ENCODE results near the gene PLP2.

Gene PLP2

GRCh38 chrX:49186125-49187027, 14.7 kb downstream of the PLP2 start, which contains the start of gene PRICKLE3:
Gene PRICKLE3, minus strand, starts transcription at chrX:49186373. Its CDS starts 76 bp downstream, at chrX:49186297.
- peak in 1 of 3 donors; percentile 58 for DNase-seq (ENCODE audit: low read depth in 3 of 3, low spot score in 1 of 3)

GRCh38 chrX:49187028-49187394, 15.3 kb downstream of the PLP2 start:
- no peak for DNase-seq (ENCODE audit: low read depth in 3 of 3, low spot score in 1 of 3)

GRCh38 chrX:49187526-49187925, 15.8 kb downstream of the PLP2 start:
- no peak for DNase-seq (ENCODE audit: low read depth in 3 of 3, low spot score in 1 of 3)

GRCh38 chrX:49188468-49189076, 16.9 kb downstream of the PLP2 start:
- DNase-seq (ENCODE audit: low read depth in 3 of 3, low spot score in 1 of 3), result no peak

- no peak for DNase-seq (ENCODE audit: low read depth in 3 of 3, low spot score in 1 of 3)
Observed at GRCh38 chrX:49189606-49190005, 17.9 kb downstream of the PLP2 start.

GRCh38 chrX:49190821-49191573, 19.3 kb downstream of the PLP2 start:
- peak; percentile 41 to 70 (median 70) for DNase-seq (ENCODE audit: low read depth in 3 of 3, low spot score in 1 of 3)

- no peak for DNase-seq (ENCODE audit: low read depth in 3 of 3, low spot score in 1 of 3)
Observed at GRCh38 chrX:49191574-49192011, 19.9 kb downstream of the PLP2 start.

GRCh38 chrX:49192722-49193328, 21.1 kb downstream of the PLP2 start:
- DNase-seq (ENCODE audit: low read depth in 3 of 3, low spot score in 1 of 3), result no peak

GRCh38 chrX:49193542-49193964, 21.9 kb downstream of the PLP2 start:
- DNase-seq (ENCODE audit: low read depth in 3 of 3, low spot score in 1 of 3), result no peak

- no peak for DNase-seq (ENCODE audit: low read depth in 3 of 3, low spot score in 1 of 3)
Observed at GRCh38 chrX:49197543-49198087, 25.9 kb downstream of the PLP2 start.

- DNase-seq (ENCODE audit: low read depth in 3 of 3, low spot score in 1 of 3), result no peak
Observed at GRCh38 chrX:49198540-49199314, 27.0 kb downstream of the PLP2 start.

GRCh38 chrX:49199315-49199595, 27.6 kb downstream of the PLP2 start:
- DNase-seq (ENCODE audit: low read depth in 3 of 3, low spot score in 1 of 3), result no peak

GRCh38 chrX:49199906-49200771, 28.4 kb downstream of the PLP2 start, which contains the start of gene SYP:
Gene SYP, minus strand, starts transcription at chrX:49200193. Its CDS starts 7 bp downstream, at chrX:49200186.
- peak; percentile 75 to 78 (median 77) for DNase-seq (ENCODE audit: low read depth in 3 of 3, low spot score in 1 of 3)

- DNase-seq (ENCODE audit: low read depth in 3 of 3, low spot score in 1 of 3), result no peak
Observed at GRCh38 chrX:49202022-49202421, 30.3 kb downstream of the PLP2 start.

GRCh38 chrX:49203536-49203935, 31.8 kb downstream of the PLP2 start:
- DNase-seq (ENCODE audit: low read depth in 3 of 3, low spot score in 1 of 3), result no peak

GRCh38 chrX:49204017-49204416, 32.3 kb downstream of the PLP2 start:
- DNase-seq (ENCODE audit: low read depth in 3 of 3, low spot score in 1 of 3), result no peak

GRCh38 chrX:49204709-49205108, 33.0 kb downstream of the PLP2 start:
- no peak for DNase-seq (ENCODE audit: low read depth in 3 of 3, low spot score in 1 of 3)

- no peak for DNase-seq (ENCODE audit: low read depth in 3 of 3, low spot score in 1 of 3)
Observed at GRCh38 chrX:49205443-49205842, 33.7 kb downstream of the PLP2 start.

GRCh38 chrX:49206543-49206942, 34.8 kb downstream of the PLP2 start:
- DNase-seq (ENCODE audit: low read depth in 3 of 3, low spot score in 1 of 3), result no peak

Data from stimulated activated CD4-positive, alpha-beta T cell treated with anti-CD3 and anti-CD28 coated beads, TNF-alpha, amount 100 ng/mL, for 1 hour (primary cell).